GOT3 (cell line): ENCODE data around the gene RIMKLA.
A peak's percentile ranks its signal among the peaks of the same experiment; 100 is the strongest.

ENCODE experiments used
- DNase-seq: peaks from one replicate; lab custom pipeline; 2025; ENCODE audit warnings: mixed read lengths; lab: John Stamatoyannopoulos, UW

RIMKLA gene

DNA sequence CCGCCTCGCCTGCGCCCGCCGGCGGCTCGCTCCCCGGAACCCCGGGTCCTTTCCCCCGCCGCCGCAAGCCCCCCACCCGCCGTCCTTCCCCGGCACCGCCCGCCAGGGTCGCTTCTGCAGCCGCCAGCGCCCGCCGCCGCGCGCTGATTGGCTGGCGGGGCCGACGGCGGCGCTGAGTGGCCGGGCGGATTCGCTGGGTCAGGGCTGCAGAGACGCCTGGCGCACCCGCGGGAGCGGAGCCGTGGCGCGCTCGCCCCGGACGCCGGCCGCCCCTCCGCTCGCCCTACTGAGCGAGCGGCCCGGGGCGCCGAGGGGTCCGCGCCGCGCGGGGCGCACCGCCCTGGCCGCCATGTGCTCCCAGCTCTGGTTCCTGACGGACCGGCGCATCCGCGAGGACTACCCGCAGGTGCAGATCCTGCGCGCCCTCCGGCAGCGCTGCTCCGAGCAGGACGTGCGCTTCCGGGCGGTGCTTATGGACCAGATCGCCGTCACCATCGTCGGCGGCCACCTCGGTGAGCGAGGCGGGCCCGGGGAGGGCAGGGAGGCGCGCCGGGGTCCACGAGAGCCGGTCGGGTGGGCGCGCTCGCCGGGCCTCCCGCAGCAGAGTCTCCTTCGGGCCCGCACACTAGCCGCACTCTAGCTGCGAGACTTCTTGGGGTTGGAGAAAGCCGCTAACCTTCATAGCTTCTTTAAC, at the start of gene RIMKLA:
Gene RIMKLA (plus strand): TSS at position 207 of the 694 bp plus-strand sequence. CDS start 143 bp downstream, at position 350.
- no peak for DNase-seq

GRCh38 chr1:42332877-42333276, 47.7 kb upstream of the RIMKLA start:
- no peak for DNase-seq

- DNase-seq: no peak
These were observed 46.8 kb upstream of the RIMKLA start for GRCh38 chr1:42333662-42334239.

DNA sequence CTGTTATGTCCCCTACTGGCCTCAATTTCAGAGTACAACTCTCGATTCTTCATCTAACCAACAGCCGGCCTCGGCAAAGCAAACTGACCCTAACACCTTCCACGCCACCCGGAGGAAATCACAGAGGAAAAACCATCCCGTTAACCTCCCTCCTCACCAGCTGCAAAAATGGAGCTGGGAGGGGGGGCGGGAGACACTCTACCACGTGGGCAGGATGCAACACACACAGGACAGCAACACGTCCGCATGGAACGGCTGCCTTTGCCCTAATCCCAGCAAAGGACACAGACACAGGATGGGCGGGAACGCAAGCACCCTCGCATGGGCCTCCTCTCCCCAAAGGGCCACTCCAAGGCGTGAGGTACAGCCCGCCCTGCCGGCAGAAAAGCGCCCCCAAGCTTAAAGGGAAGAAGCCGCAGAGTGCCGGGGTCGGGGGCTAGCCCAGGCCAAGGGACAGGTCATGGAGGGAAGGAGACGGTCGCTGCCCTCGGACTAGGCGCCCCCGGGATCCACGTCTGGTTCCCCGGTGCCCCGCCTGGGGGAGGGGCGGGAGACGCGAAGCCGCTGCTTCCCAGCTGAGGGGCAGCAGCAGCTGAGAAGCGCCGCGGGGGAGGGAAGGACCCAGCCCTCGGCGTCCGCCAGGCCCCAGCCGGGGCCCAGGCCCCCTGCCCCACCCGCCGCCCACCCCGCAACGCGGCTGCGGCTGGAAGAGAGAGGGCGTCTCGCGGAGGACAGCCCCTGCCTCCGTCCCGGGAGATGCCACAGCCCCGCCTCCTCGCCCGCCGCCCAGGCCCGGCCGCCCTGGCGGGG, 46.1 kb upstream of the RIMKLA start:
- peak; percentile 52 for DNase-seq

DNA sequence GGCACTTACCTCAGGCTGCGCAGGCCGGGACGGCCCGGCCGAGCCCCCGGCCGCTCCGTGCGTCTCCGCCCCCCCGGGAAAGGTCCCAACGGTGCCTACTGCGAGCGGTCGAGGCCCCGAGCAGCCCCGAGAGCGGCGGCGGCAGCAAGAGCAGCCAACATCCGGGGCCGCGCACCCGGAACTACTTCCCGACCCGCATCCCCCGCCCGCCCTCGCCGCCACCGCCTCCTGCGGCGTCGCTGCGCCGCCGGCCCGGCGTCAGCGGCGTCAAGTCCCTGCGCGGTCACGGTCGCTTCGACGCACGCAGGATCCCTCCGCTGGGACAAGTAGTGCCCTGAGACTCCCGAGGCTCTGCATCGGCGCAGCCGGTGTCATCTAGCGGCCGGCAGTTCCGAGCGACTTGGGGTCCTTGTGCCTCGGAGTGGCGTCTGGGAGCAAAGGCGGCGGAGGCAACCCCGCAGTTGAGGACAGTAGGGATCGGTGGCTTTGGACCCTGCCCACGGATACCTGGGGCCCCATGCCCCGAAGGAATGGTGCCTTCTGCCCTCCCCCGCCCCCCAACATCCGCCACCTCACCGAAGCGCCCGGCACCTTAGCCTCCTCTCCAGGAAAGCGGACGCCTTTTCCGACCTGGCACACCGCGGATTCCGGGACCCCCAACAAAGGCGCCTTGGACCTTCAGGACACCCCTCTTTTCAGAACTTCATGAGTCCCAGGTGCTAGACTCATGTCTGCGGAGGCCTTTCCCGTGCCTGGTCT, 45.4 kb upstream of the RIMKLA start, which contains the start of gene FOXJ3:
Gene FOXJ3 (minus strand): TSS at position 186 of the 759 bp plus-strand sequence. CDS start 24,142 bp downstream, outside the sequence.
- DNase-seq: peak; percentile 65

DNA sequence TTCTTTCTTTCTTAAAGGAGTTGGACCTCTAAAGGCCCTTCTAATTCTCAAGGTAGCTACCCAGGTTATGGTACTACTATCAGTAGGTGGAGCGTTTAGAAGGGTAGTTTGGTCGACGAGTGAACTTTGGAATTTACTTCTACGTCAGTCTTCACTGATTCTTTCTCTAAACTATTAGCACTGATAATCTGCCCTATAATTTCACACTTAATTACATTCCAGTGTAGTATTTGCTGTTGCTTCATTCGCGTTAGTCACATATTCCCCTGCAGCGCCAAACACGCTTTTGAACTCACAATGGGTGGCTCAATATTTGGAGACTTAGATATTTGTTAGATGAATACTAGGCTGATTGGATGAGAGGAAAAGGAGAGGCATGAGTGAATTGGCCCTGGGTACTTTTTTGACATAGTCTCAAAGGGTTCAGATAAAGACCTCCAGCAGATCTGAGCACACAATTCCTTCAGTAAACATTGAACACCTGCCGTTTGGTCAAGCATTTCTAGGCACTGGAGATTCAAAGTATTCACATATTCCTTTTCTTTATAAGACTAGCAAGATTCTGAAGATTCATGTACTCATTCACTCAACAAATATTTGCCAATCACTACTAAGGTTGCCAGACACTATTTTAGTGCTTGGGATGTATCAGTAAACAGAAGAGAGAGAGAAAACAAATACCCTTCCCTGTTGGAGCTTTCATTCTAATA, 44.6 kb upstream of the RIMKLA start:
- DNase-seq: no peak

DNA sequence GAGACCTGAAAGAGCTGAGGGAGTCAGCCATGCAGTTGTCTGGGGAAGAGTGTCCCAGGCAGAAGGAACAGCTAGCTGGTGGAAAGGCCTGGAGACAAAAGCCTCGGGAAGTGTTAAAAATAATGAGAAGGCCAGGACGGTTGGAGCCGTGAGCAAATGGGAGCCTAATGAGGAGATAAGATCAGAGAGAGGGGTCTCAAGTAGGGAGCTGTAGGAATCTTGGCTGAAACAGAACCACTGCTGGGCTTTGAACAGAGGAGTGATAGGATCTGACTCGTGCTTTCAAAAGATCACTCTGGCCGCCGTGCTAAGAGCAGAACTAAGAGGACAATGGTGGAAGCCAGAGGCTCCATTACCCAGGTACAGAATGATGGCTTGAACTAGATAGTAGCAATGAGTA, 43.6 kb upstream of the RIMKLA start:
- DNase-seq: no peak

- no peak for DNase-seq
These were observed 40.5 kb upstream of the RIMKLA start for GRCh38 chr1:42340093-42340492.

DNA sequence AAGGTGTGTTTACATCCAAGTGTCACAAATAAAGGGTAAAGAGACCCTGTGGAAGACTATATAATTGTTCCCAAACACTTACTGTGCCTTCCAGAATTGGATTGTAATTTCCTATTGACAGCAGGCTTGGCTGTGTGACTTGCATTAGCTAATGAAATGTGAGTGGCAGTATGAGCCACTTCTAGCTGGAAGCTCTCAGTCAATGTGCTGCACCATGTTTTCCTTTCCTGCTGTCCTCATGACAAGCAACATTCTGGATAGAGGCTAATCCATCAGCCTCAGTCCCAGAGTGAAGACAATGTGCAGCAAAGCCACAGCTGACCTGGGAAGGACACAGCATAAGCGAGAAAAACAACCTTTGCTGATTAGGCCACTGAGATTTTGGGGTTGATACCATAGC, 39.7 kb upstream of the RIMKLA start:
- DNase-seq: no peak

DNA sequence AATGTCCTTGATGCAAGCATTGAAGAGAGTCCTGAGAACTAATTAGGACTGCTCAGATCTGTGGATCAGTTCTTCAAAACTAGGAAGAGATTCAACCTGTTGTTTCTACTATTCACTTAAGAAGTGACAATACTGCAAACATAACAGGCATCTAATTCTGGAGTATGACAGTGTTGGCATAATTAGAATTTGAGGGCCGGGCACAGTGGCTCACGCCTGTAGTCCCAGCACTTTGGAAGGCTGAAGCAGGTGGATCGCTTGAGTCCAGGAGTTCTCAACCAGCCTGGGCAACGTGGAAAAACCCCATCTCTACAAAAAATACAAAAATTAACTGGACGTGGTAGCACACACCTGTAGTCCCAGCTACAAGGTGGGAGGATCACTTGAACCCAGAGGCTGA, 37.5 kb upstream of the RIMKLA start:
- no peak for DNase-seq

- no peak for DNase-seq
These were observed 32.1 kb upstream of the RIMKLA start for GRCh38 chr1:42348498-42348897.

- no peak for DNase-seq
These were observed 30.5 kb upstream of the RIMKLA start for GRCh38 chr1:42350086-42350485.

DNA sequence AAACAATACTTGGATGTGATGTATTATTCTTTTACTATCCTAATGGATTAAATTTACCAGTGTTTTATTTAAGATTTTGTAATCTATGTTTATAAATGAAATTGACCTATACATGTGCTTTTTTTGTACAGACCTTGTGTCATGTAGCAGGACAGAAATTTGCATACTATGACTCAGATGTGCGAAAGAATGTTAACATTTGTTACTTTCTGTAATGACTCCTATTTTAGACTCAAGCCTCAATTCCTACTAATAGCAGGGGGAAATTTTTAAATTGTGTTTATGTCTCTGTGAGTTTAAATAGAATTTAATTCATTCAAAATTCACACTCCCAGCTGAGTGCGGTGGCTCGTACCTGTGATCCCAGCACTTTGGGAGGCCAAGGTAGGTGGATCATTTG, 21.8 kb upstream of the RIMKLA start:
- DNase-seq: no peak

- DNase-seq: no peak
These were observed 21.1 kb upstream of the RIMKLA start for GRCh38 chr1:42359466-42359865.

DNA sequence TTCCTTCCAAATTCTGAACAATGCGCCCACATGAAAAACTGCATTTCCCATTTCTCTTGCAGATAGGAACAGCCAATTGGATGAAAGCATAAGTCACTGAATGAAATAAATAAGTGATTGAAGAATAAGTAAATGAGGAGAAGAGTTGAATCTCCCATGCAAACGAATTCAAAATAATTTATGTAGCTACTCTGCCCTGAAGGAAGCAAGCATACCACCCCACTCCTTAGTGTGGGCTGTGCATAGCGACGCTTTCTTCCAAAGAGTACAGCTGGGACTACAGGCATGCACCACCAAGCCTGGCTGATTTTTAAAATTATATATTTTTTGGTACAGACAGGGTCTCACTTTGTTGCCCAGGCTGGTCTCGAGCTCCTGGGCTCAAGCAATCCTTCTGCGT, 16.5 kb upstream of the RIMKLA start:
- DNase-seq: no peak

- no peak for DNase-seq
These were observed 16.1 kb upstream of the RIMKLA start for GRCh38 chr1:42364542-42364941.

GRCh38 chr1:42365118-42365517, 15.5 kb upstream of the RIMKLA start:
- no peak for DNase-seq

GRCh38 chr1:42368096-42368795, 12.3 kb upstream of the RIMKLA start:
- no peak for DNase-seq

GRCh38 chr1:42369471-42369870, 11.1 kb upstream of the RIMKLA start:
- no peak for DNase-seq

GRCh38 chr1:42370876-42371549, 9.6 kb upstream of the RIMKLA start:
- no peak for DNase-seq
